CD4-positive, alpha-beta T cell (primary cell): ENCODE results near the gene EPHB1. TPM values are rescaled to one million over a fixed set of nuclear protein-coding genes. Genes with fewer than 3 reads are reported as not detected.

ENCODE experiments used
- ATAC-seq: fragments of 200-7000 bp; cut with Tn5 transposase; one replicate; pipeline ENCODE4 v1.10.0; 2022; ENCODE audit warnings: mild to moderate bottlenecking; ENCODE audit not compliant: poor library complexity
- CTCF ChIA-PET: fragments of 350-600 bp; sonication (Branson Sonifier 250); formaldehyde crosslinking; loops from one replicate; lab custom pipeline; 2021; ENCODE audit warnings: antibody characterized with exemption, inconsistent platforms; lab: Charles Lee
- POLR2A ChIA-PET: fragments of 350-600 bp; sonication (Branson Sonifier 250); formaldehyde crosslinking; loops from one replicate; lab custom pipeline; 2021; ENCODE audit warnings: antibody characterized with exemption, inconsistent platforms; lab: Charles Lee
- DNase-seq, 14 experiments: peaks; one replicate each; pipeline ENCODE4 v3.0.0-alpha.2; 2013 to 2020; ENCODE audit warnings: mixed read lengths in 2 of 14
- H3K27ac ChIP-seq, 2 donors: one replicate each; pipeline versions ENCODE4 v1.5.1 to v1.7.0; 2013; ENCODE audit warnings: low read length in 2 of 2, low read depth in 1 of 2, mild to moderate bottlenecking in 1 of 2
- H3K27me3 ChIP-seq, 2 experiments: 1 replicate in 1 of 2; 2 replicates in 1 of 2; pipeline versions ENCODE4 v1.6.1 to v1.7.0; 2013; ENCODE audit warnings: low read length in 2 of 2, control low read depth in 1 of 2, mild to moderate bottlenecking in 1 of 2, moderate library complexity in 1 of 2; ENCODE audit not compliant: insufficient read depth in 2 of 2, control insufficient read depth in 1 of 2
- H3K36me3 ChIP-seq: one replicate; pipeline ENCODE4 v1.6.1; 2013; ENCODE audit warnings: low read length, control low read depth; ENCODE audit not compliant: insufficient read depth
- H3K4me1 ChIP-seq: one replicate; pipeline ENCODE4 v1.6.1; 2013; ENCODE audit warnings: low read length, control low read depth; ENCODE audit not compliant: insufficient read depth
- H3K4me3 ChIP-seq: one replicate; pipeline ENCODE4 v1.5.1; 2013; ENCODE audit warnings: mild to moderate bottlenecking, low read length, moderate library complexity
- H3K9me3 ChIP-seq, 2 experiments: 1 replicate in 1 of 2; 2 replicates in 1 of 2; pipeline versions ENCODE4 v1.6.1 to v1.7.0; 2013; ENCODE audit warnings: low read length in 2 of 2, mild to moderate bottlenecking in 2 of 2, control low read depth in 1 of 2, moderate library complexity in 1 of 2; ENCODE audit not compliant: control insufficient read depth in 1 of 2, insufficient read depth in 1 of 2
- H3K27ac Mint-ChIP-seq: one replicate; pipeline ENCODE4 v1.8.0; 2020; ENCODE audit warnings: mixed read lengths
- H3K27me3 Mint-ChIP-seq: one replicate; pipeline ENCODE4 v1.8.0; 2021; ENCODE audit warnings: mixed read lengths
- H3K36me3 Mint-ChIP-seq: one replicate; pipeline ENCODE4 v1.8.0; 2021; ENCODE audit warnings: low read depth, mixed read lengths
- H3K4me1 Mint-ChIP-seq: one replicate; pipeline ENCODE4 v1.8.0; 2021; ENCODE audit warnings: low read depth, mixed read lengths
- H3K4me3 Mint-ChIP-seq: one replicate; pipeline ENCODE4 v1.8.0; 2020; ENCODE audit warnings: mild to moderate bottlenecking, mixed read lengths
- H3K9me3 Mint-ChIP-seq: one replicate; pipeline ENCODE4 v1.8.0; 2020; ENCODE audit warnings: mixed read lengths
- intact Hi-C, 2 experiments: fragments of 100-400 bp; cut with DNase I in 1 of 2; cut with micrococcal nuclease in 1 of 2; formaldehyde crosslinking; loops; one replicate each; pipeline versions ENCODE4 v1.15.1 to v1.9.0; 2023 to 2025; cut with DNase I, micrococcal nuclease
- total RNA-seq, 174 experiments: library from RNA in 2 of 174; stranded (reverse) in 2 of 174; gene quantifications; one replicate each; pipeline ENCODE4 v1.2.3 and lab custom pipeline; 2021 to 2026
- TF ChIP-seq, protein P1 (sequence below): fragments of 200-600 bp; IDR thresholded peaks from one replicate; pipeline ENCODE4 v1.8.0; 2022; ENCODE audit warnings: antibody characterized with exemption, mild to moderate bottlenecking

The EPHB1 gene
- total RNA-seq, 2 experiments from 2014 or later = 0.08 to 0.49 TPM

DNA sequence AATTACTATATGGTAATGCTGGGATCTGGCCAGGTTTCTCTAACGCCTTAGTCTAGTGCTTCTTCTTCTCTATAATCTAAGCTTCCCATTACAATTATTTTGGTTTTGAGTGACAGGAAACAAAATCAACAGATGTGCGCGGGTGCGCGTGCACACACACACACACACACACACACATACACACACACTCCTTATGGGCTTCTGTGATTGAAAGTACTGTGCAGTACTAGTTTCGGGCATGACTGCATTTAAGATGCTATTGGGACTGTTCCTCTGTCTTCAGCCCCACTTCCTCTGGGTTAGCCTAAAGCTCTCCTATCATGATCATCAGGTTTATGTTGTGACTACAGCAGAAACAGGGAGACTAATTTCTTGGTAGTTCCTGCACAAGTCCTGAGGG lies 32.2 kb downstream of the EPHB1 start:
- ATAC-seq = no peak
- H3K4me1 Mint-ChIP-seq = no peaks in the 10 kb centered on the region
- no peak overlapping the region for H3K4me3 ChIP-seq

DNA sequence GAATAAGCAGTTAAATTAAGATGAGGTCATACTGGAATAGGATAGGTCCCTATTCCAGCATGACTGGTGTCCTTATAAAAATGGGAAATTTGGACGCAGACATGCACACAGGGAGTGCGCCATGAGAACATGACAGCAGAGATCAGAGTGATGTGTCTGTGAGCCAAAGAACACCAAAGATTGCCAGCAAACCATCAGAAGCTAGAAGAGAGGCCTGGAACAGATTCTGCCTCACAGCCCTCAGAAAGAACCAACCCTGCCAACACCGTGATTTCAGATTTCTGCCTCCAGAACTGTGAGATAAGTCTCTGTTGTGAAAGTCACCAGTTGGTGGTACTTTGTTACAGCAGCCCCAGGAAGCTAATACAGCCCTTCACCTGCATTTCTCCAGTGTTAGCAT lies 34.7 kb downstream of the EPHB1 start:
- no peak overlapping the region for H3K4me3 ChIP-seq
- DNase-seq (no peak), ATAC-seq (no peak)
- no peaks in the 10 kb centered on the region for H3K36me3 ChIP-seq
- intact Hi-C loops = no loop called here
- Mint-ChIP-seq H3K9me3 (no peaks in the 10 kb centered on the region), H3K4me1 (no peaks in the 10 kb centered on the region), H3K27ac (no peak overlapping the region), H3K27me3 (no peaks in the 10 kb centered on the region), H3K4me3 (no peak overlapping the region), H3K36me3 (no peaks in the 10 kb centered on the region)
- POLR2A ChIA-PET = no interaction called here
- peaks cover 0 to 6% of the 10 kb centered on the region in 2 experiments for H3K27me3 ChIP-seq
- peaks cover 0 to 3% of the 10 kb centered on the region in 2 experiments for H3K9me3 ChIP-seq
- no peak overlapping the region for H3K27ac ChIP-seq
- TF ChIP-seq, protein P1, sequence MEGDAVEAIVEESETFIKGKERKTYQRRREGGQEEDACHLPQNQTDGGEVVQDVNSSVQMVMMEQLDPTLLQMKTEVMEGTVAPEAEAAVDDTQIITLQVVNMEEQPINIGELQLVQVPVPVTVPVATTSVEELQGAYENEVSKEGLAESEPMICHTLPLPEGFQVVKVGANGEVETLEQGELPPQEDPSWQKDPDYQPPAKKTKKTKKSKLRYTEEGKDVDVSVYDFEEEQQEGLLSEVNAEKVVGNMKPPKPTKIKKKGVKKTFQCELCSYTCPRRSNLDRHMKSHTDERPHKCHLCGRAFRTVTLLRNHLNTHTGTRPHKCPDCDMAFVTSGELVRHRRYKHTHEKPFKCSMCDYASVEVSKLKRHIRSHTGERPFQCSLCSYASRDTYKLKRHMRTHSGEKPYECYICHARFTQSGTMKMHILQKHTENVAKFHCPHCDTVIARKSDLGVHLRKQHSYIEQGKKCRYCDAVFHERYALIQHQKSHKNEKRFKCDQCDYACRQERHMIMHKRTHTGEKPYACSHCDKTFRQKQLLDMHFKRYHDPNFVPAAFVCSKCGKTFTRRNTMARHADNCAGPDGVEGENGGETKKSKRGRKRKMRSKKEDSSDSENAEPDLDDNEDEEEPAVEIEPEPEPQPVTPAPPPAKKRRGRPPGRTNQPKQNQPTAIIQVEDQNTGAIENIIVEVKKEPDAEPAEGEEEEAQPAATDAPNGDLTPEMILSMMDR = no peak
- CTCF ChIA-PET = no interaction called here
- H3K4me1 ChIP-seq = no peaks in the 10 kb centered on the region

More for the DNA sequence above, 32.2 kb downstream of the EPHB1 start:
- H3K27ac Mint-ChIP-seq = no peak overlapping the region
- POLR2A ChIA-PET = no interaction called here
- no peaks in the 10 kb centered on the region for H3K36me3 ChIP-seq
- DNase-seq = no peak
- no peak overlapping the region for H3K4me3 Mint-ChIP-seq
- CTCF ChIA-PET = no interaction called here
- no peaks in the 10 kb centered on the region for H3K27me3 Mint-ChIP-seq
- no peaks in the 10 kb centered on the region for H3K9me3 Mint-ChIP-seq
- H3K27me3 ChIP-seq = peaks cover 2 to 6% of the 10 kb centered on the region in 2 experiments
- no peaks in the 10 kb centered on the region for H3K4me1 ChIP-seq
- TF ChIP-seq, protein P1 = no peak
- intact Hi-C loops = no loop called here
- no peaks in the 10 kb centered on the region for H3K36me3 Mint-ChIP-seq
- H3K9me3 ChIP-seq = no peaks in the 10 kb centered on the region
- no peak overlapping the region for H3K27ac ChIP-seq

GRCh38 chr3:134832585-134832984 lies 37.5 kb downstream of the EPHB1 start:
- no peak for ATAC-seq
- no peak overlapping the region for H3K4me3 Mint-ChIP-seq
- intact Hi-C loops = no loop called here
- Histone ChIP-seq H3K27ac (no peak overlapping the region), H3K4me3 (no peak overlapping the region), H3K4me1 (no peaks in the 10 kb centered on the region), H3K27me3 (peaks cover 0 to 6% of the 10 kb centered on the region in 2 experiments), H3K9me3 (peaks cover 0 to 5% of the 10 kb centered on the region in 2 experiments), H3K36me3 (no peaks in the 10 kb centered on the region)
- ChIA-PET POLR2A (no interaction called here), CTCF (no interaction called here)
- no peaks in the 10 kb centered on the region for H3K9me3 Mint-ChIP-seq
- H3K27ac Mint-ChIP-seq = no peak overlapping the region
- TF ChIP-seq, protein P1 = no peak
- H3K4me1 Mint-ChIP-seq = no peaks in the 10 kb centered on the region
- no peak for DNase-seq
- H3K27me3 Mint-ChIP-seq = no peaks in the 10 kb centered on the region
- H3K36me3 Mint-ChIP-seq = no peaks in the 10 kb centered on the region
